ENCODE measurements around the gene CIAO3.

DNA sequence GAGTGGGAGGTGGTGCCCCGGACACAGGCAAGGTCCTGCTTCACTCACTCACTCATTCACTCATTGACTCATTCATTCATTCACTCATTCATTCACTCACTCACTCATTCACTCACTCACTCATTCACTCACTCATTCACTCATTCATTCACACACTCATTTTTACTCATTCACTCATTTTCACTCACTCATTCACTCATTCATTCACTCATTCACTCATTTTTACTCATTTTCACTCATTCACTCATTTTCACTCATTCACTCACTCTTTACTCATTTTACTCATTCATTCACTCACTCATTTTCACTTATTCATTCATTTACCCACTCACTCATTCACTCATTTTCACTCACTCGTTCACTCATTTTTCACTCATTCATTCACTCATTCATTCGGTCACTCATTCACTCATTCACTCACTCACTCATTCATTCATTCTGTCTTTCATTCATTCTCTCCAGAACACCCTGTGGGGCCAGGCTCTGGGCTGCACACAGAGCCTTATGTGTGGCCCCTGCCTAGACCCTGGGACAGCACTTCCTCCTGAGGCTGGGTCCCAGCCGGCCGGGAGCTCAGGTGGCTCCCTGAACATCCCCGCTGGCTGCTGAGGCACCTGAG lies 38.2 kb upstream of the CIAO3 start:
- no peak for TF ChIP-seq ZFX (IDR thresholded peaks at IDR 0.05; ENCODE audit: borderline replicate concordance)
- TF ChIP-seq, protein P1, sequence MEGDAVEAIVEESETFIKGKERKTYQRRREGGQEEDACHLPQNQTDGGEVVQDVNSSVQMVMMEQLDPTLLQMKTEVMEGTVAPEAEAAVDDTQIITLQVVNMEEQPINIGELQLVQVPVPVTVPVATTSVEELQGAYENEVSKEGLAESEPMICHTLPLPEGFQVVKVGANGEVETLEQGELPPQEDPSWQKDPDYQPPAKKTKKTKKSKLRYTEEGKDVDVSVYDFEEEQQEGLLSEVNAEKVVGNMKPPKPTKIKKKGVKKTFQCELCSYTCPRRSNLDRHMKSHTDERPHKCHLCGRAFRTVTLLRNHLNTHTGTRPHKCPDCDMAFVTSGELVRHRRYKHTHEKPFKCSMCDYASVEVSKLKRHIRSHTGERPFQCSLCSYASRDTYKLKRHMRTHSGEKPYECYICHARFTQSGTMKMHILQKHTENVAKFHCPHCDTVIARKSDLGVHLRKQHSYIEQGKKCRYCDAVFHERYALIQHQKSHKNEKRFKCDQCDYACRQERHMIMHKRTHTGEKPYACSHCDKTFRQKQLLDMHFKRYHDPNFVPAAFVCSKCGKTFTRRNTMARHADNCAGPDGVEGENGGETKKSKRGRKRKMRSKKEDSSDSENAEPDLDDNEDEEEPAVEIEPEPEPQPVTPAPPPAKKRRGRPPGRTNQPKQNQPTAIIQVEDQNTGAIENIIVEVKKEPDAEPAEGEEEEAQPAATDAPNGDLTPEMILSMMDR (IDR thresholded peaks at IDR 0.05) = no peak

Data from 22Rv1 (cell line).